Right hindlimb (tissue), 1 donor: Measurements from ENCODE around the gene HES5.

ENCODE experiments used
- DNase-seq: peaks from one replicate; pipeline ENCODE4 v3.0.0-alpha.2; 2018

The HES5 gene

GRCh38 chr1:2546515-2547209 lies 16.6 kb upstream of the HES5 start:
- peak; percentile 77 for DNase-seq

GRCh38 chr1:2545754-2546514 lies 15.9 kb upstream of the HES5 start:
- peak; percentile 80 for DNase-seq

- DNase-seq, result no peak
These were observed 15.0 kb upstream of the HES5 start for GRCh38 chr1:2544875-2545640.

GRCh38 chr1:2544093-2544874 lies 14.2 kb upstream of the HES5 start:
- peak; percentile 54 for DNase-seq

GRCh38 chr1:2543543-2544092 lies 13.6 kb upstream of the HES5 start:
- DNase-seq, result no peak

GRCh38 chr1:2542246-2542915 lies 12.3 kb upstream of the HES5 start:
- DNase-seq, result no peak

GRCh38 chr1:2541619-2542245 lies 11.7 kb upstream of the HES5 start:
- DNase-seq, result no peak

GRCh38 chr1:2540816-2541492 lies 10.9 kb upstream of the HES5 start:
- DNase-seq, result peak; percentile 58

GRCh38 chr1:2539312-2539907 lies 9.3 kb upstream of the HES5 start:
- no peak for DNase-seq

- DNase-seq, result no peak
These were observed 8.8 kb upstream of the HES5 start for GRCh38 chr1:2538872-2539271.

GRCh38 chr1:2538376-2538775 lies 8.3 kb upstream of the HES5 start:
- DNase-seq, result no peak

GRCh38 chr1:2537784-2538115 lies 7.7 kb upstream of the HES5 start:
- no peak for DNase-seq

GRCh38 chr1:2535981-2536380 lies 5.9 kb upstream of the HES5 start:
- no peak for DNase-seq

GRCh38 chr1:2535455-2535854 lies 5.4 kb upstream of the HES5 start:
- no peak for DNase-seq

- no peak for DNase-seq
These were observed 4.8 kb upstream of the HES5 start for GRCh38 chr1:2534687-2535441.

GRCh38 chr1:2534315-2534686 lies 4.2 kb upstream of the HES5 start:
- no peak for DNase-seq

- no peak for DNase-seq
These were observed 3.3 kb upstream of the HES5 start for GRCh38 chr1:2533365-2533764.

GRCh38 chr1:2532485-2533160 lies 2.6 kb upstream of the HES5 start:
- DNase-seq, result no peak
